NCI-H226 (cell line): Measurements from ENCODE around the gene SYNE1.
A peak's percentile ranks its signal among the peaks of the same experiment; 100 is the strongest.

Experiments used
- DNase-seq: peaks from one replicate; pipeline ENCODE4 v3.0.0-alpha.2; 2015

The SYNE1 gene

GRCh38 chr6:152305672-152306071, 331.5 kb downstream of the SYNE1 start:
- no peak for DNase-seq

GRCh38 chr6:152301765-152302568, 335.2 kb downstream of the SYNE1 start:
- peak; percentile 90 for DNase-seq

GRCh38 chr6:152301021-152301764, 336.0 kb downstream of the SYNE1 start:
- no peak for DNase-seq

- DNase-seq: no peak
These were observed 336.6 kb downstream of the SYNE1 start for GRCh38 chr6:152300517-152300916.

- no peak for DNase-seq
These were observed 338.1 kb downstream of the SYNE1 start for GRCh38 chr6:152298848-152299735.

- DNase-seq: no peak
These were observed 339.0 kb downstream of the SYNE1 start for GRCh38 chr6:152298055-152298647.

GRCh38 chr6:152296648-152297376, 340.4 kb downstream of the SYNE1 start:
- DNase-seq: no peak

- no peak for DNase-seq
These were observed 341.2 kb downstream of the SYNE1 start for GRCh38 chr6:152295920-152296319.

GRCh38 chr6:152295346-152295745, 341.8 kb downstream of the SYNE1 start:
- peak; percentile 80 for DNase-seq

- DNase-seq: no peak
These were observed 343.8 kb downstream of the SYNE1 start for GRCh38 chr6:152293404-152293803.

GRCh38 chr6:152292555-152292954, 344.6 kb downstream of the SYNE1 start:
- no peak for DNase-seq

- DNase-seq: no peak
These were observed 346.5 kb downstream of the SYNE1 start for GRCh38 chr6:152290693-152291092.

- no peak for DNase-seq
These were observed 359.3 kb downstream of the SYNE1 start for GRCh38 chr6:152277826-152278329.

- DNase-seq: peak; percentile 55
These were observed 363.5 kb downstream of the SYNE1 start for GRCh38 chr6:152273638-152274037.

GRCh38 chr6:152273002-152273401, 364.2 kb downstream of the SYNE1 start:
- peak; percentile 59 for DNase-seq

- DNase-seq: peak; percentile 1
These were observed 364.7 kb downstream of the SYNE1 start for GRCh38 chr6:152272486-152272885.

GRCh38 chr6:152271776-152272464, 365.2 kb downstream of the SYNE1 start:
- peak; percentile 83 for DNase-seq

- DNase-seq: peak; percentile 70
These were observed 366.7 kb downstream of the SYNE1 start for GRCh38 chr6:152270301-152270925.

GRCh38 chr6:152268846-152269442, 368.2 kb downstream of the SYNE1 start:
- no peak for DNase-seq
